Measurements from ENCODE around the gene FAM184B. TPM values are rescaled to one million over a fixed set of nuclear protein-coding genes. Genes with fewer than 3 reads are reported as not detected.
A peak's percentile ranks its signal among the peaks of the same experiment; 100 is the strongest.

Gene FAM184B
- total RNA-seq, 1 experiment from 2014 or later: 0.09 TPM

- peaks cover 35 to 39% of the 10 kb centered on the region in 2 experiments for H3K4me1 Mint-ChIP-seq
These were observed 28.2 kb upstream of the FAM184B start for GRCh38 chr4:17809667-17810066.

More at GRCh38 chr4:17809667-17810066, 28.2 kb upstream of the FAM184B start:
- no CpG with 5 or more reads among the region's 7 CpGs for WGBS (ENCODE audit: extremely low coverage, insufficient read length, low lambda C conversion rate)
- no peak overlapping the region for H2AK5ac ChIP-seq (ENCODE audit: insufficient read length, low read length)
- no peak overlapping the region for H2AFZ ChIP-seq (ENCODE audit: low read length)
- no peak overlapping the region for H2BK20ac ChIP-seq (ENCODE audit: low read depth, low read length, poor library complexity, severe bottlenecking)
- no peak overlapping the region for H3K4ac ChIP-seq (ENCODE audit: low read depth, low read length)
- H4K20me1 ChIP-seq (ENCODE audit: control insufficient read depth, insufficient read depth, insufficient read length): no peaks in the 10 kb centered on the region
- no peak overlapping the region for H4K91ac ChIP-seq (ENCODE audit: insufficient read length, low read depth, low read length)
- H3K9me3 ChIP-seq (ENCODE audit: control insufficient read depth, low read depth, low read length): no peaks in the 10 kb centered on the region
- peak overlapping the region; percentile 99 for H3K9ac ChIP-seq (ENCODE audit: extremely low read depth, insufficient read length, low read length)
- H2BK15ac ChIP-seq (ENCODE audit: low read depth, low read length): no peak overlapping the region
- Mint-ChIP-seq H3K9me3 (peaks cover 0 to 6% of the 10 kb centered on the region in 2 experiments; a peak in 1 of 5 replicates), H3K27ac (peak overlapping the region; percentile 42 to 99 (median 99); a peak in 5 of 7 replicates), H3K36me3 (ENCODE audit: insufficient read depth in 1 of 3, low read depth in 3 of 3) (peaks cover 20 to 61% (median 25%) of the 10 kb centered on the region in 3 experiments; a peak in 6 of 7 replicates), H3K27me3 (ENCODE audit: low read depth) (no peaks in the 10 kb centered on the region), H3K4me3 (peak overlapping the region; percentile 98 to 100)
- no peak overlapping the region for H3K27ac ChIP-seq (ENCODE audit: insufficient read length, low read depth, low read length)
- peak overlapping the region; percentile 98 for H3K4me2 ChIP-seq (ENCODE audit: insufficient read depth, insufficient read length, low read length)
- H3K27me3 ChIP-seq (ENCODE audit: insufficient read depth, low read length): no peaks in the 10 kb centered on the region
- no peak overlapping the region for H4K8ac ChIP-seq (replicated peaks; ENCODE audit: insufficient read length, low read depth, low read length)
- peaks cover 38% of the 10 kb centered on the region; the same call in 1 of the 2 replicates for H3K79me2 ChIP-seq (ENCODE audit: insufficient read depth, low read length)
- no peak overlapping the region for H2BK5ac ChIP-seq (ENCODE audit: insufficient read length, low read length)
- TF ChIP-seq CTCF (conservative IDR thresholded peaks at IDR 0.05): no peak
- no peak overlapping the region for H4K5ac ChIP-seq (ENCODE audit: insufficient read length, low read depth, low read length)
- DNase-seq: no peak
- H3K56ac ChIP-seq (ENCODE audit: insufficient read length, low read depth, low read length): no peak overlapping the region
- H3K23me2 ChIP-seq (ENCODE audit: insufficient read length, low read depth, low read length, poor library complexity, severe bottlenecking): peaks cover 3% of the 10 kb centered on the region
- no peak overlapping the region for H2BK12ac ChIP-seq (ENCODE audit: insufficient read length, low read depth, low read length)
- H3K79me1 ChIP-seq (ENCODE audit: insufficient read depth, low read depth, low read length, poor library complexity, severe bottlenecking): peaks cover 5% of the 10 kb centered on the region
- no peak overlapping the region for H2BK120ac ChIP-seq (ENCODE audit: low read depth, low read length, poor library complexity, severe bottlenecking)
- no peak overlapping the region for H3K23ac ChIP-seq (ENCODE audit: insufficient read length, low read depth, low read length)
- H3K18ac ChIP-seq (ENCODE audit: insufficient read length, low read depth, low read length): no peak overlapping the region
- no peak overlapping the region for H3T11ph ChIP-seq (ENCODE audit: low read length)
- peaks cover 2% of the 10 kb centered on the region; the same call in 1 of the 2 replicates for H3K4me1 ChIP-seq (ENCODE audit: insufficient read depth, low read length)
- no peak overlapping the region for H3K14ac ChIP-seq (ENCODE audit: insufficient read depth, low read length)
